Measurements from ENCODE around the gene PLXNC1. TPM values are rescaled to one million over a fixed set of nuclear protein-coding genes. Genes with fewer than 3 reads are reported as not detected.

PLXNC1 gene
- polyA plus RNA-seq, 1 donor, result 7.5 TPM

DNA sequence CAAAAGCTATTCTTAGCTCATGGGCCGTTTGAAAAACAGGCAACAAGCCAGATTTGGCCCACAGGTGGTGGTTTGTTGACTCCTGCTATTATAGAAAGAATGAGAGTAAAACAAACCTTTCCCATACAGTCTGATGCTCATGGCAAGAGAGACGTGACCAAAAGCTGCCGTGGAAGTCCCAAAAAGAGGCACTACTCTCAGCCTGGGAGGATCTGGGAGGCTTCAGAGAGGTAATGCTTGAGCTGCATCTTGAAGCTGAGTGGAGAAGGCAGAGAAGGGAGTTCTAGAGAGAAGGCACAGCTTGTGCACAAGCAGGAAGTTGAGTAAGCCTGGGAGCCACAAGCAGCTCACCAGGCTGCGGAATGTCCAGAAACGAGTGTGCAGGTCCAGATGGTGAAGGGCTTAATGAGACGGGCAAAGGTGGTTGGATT lies 9.6 kb downstream of the PLXNC1 start:
- DNase-seq, result no peak

DNA sequence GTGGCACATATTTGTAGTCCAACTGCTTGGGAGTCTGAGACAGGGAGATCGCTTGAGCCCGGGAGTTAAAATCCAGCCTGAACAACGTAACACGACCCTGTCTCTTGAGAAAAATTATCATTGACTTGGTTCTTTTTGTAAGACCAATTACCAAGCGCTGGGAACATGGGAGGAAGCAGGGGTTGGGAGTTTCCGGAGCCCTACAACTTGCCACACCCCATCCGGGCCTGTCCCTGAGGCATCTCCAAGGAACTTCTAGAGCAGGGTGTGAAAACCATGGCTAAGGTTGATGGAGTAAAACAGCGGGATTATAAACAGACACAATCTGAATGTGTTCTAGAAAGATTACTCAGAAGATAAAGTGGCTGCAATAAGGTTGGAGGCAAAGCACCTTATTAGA lies 10.3 kb downstream of the PLXNC1 start:
- no peak for DNase-seq

DNA sequence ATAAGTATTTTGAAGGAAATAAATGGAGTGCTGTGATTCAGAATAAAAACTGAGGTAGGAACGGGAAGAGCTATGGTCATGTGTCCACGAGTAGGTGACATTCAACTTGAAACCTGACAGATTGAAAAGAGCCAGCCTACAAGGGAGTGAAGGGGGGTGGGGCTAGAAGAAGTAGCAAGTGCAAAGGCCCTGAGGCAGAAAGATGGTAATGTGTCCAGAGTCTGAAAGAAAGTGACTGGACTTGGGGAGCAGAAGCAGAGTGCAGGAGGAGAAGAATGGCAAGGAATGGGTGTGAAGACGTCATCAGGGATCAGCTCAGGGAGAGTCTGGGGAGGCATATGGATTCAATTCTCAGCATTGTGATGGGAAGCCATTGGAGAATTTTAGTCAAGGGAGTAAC lies 13.7 kb downstream of the PLXNC1 start:
- no peak for DNase-seq

DNA sequence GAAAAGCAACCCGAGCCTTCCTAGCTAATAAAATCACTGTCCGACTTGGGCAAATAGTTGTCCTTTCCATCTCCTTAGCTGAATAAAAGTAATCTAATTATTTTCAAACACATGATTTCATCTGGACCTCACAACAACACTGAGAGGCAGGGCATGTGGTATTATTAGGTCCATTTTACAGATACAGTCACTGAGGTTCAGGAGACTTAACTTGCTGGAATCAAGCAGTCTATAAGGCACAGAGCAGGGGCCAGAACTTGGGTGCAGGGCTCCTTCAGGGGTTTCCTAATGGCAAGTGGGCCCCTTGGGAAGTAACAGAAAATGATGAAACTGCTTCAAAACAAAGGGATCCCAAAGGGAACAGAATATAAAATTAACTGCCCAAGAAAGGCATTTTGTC lies 15.5 kb downstream of the PLXNC1 start:
- DNase-seq, result no peak

DNA sequence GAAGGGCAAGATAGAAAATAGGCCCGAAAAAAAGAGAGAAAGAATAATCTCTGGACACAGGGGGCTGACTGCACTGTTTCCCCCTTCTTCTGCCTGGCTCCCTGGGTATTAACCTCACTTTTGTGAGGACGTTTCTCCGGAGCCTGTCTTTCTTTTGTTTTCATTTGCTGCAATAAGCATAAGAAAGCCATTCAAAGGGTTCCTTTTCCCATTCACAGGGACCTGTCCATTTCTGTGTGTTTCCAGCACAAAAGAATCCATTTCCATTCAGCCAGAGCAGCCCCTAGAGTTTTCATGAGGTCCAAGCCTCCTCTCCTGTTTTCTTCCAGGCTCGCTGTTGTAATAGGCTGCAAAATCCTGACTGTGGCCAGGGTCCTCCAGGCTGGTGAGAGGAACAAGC lies 16.8 kb downstream of the PLXNC1 start:
- DNase-seq, result no peak

DNA sequence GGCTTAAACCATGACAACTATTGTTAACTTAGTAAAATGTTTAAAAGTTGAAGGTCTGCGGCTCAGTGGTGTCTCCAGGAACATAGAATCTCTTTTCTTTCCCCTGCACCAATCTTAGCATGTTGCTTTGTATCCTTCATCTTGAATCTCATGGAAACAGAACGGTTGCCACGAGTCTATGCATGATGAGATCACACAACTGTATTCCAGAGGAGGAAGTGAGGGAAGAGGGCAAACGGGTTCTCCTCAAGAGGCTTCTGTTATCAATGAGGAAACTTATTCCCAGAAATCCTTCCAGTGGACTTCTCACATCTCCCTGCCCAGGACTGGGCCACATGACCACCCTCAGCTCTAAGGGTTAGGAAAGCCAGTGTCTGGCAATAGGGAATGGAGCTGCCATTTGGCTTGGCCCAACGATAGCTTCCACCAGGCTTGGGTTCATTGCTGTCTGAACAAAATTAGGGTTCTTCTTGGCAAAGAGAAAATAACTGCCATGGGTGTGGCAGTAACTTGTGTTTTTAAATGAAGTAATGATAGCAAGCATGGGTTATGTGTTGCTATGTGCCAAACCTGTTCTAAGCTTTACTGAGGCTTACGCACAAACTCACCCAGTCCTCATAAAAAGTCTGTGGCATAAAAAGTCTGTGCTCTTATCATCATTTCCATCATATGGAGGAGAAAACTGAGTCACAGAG lies 17.4 kb downstream of the PLXNC1 start:
- DNase-seq, result no peak

DNA sequence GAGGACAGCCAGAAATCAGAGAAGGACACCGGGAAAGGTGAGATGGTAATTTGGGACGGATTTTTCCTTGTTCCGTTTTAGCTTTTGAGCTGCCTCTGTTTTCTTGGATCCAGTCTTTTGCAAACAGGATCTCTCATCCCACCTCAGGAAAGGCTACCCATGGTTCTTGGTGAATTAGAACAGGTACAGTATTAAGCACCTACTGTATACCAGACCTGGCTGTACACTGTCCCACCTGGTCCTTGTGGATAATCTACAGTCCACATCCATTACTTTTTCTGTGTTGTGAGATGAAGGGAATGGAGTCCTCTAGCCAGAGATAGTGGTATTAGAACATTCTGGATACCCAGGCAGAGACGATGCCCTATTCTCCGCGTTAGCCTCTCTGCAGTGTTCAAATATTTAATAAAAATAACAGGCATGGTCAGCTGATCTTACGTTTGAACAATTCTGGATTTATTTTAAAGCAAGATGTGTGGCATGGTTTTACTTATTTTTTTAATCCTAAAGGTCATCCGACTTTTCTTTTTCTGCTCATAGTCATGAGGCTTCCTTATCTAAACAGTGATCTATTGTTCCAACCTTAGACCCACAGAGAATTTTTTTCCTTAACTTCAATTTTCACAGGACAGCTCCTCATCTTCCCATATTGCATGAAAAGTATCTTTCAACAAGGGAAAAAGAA lies 18.8 kb downstream of the PLXNC1 start:
- DNase-seq, result no peak

DNA sequence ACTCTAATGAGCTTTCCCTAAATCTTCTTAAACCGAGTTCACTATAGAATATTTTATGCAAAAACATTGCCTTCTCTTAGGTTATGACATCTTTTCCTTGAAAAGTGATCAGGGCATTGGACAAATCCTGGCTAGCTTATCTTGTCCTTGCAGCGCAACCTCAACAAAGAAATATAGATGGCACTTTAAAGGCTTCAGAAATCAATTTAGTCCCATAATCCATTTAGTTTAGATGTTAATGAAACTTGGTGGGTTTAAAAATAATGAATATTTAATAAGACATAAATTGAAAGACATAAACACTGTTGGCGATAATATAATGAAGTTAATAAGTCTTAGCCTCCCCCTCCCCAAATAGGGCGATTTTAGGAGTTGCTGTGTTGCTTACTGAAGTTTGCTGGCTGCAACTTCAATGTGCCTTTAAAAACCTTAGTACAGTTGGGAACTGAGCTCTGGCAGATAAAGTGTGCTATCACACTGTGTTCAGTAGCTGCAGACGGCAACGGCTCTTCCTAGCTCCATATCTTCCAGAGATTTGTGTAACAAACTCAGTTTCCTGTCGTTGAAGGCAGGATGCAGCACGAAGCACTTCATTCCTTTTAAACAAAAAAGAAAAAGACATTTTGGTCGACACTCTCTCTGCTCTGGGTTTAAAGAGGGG lies 19.5 kb downstream of the PLXNC1 start:
- DNase-seq, result no peak

DNA sequence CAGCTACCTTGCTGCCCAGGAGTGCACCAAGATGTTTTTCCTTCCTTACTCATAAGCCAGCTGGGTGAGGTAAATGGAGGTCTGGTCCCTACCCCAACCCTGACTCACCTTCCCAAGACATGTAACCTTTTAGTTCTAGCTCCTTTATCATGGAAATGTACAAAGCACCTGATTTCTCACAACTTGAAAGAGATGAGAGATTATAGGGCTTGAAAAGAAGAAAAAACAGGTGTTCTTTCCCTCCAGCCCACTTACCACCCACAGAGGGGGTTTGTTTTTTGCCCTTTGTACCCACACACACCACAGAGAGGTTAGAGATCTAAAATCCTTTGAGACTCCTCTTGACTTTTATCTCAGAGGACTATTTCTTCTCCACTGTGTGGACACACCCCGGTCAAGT lies 21.1 kb downstream of the PLXNC1 start:
- no peak for DNase-seq

DNA sequence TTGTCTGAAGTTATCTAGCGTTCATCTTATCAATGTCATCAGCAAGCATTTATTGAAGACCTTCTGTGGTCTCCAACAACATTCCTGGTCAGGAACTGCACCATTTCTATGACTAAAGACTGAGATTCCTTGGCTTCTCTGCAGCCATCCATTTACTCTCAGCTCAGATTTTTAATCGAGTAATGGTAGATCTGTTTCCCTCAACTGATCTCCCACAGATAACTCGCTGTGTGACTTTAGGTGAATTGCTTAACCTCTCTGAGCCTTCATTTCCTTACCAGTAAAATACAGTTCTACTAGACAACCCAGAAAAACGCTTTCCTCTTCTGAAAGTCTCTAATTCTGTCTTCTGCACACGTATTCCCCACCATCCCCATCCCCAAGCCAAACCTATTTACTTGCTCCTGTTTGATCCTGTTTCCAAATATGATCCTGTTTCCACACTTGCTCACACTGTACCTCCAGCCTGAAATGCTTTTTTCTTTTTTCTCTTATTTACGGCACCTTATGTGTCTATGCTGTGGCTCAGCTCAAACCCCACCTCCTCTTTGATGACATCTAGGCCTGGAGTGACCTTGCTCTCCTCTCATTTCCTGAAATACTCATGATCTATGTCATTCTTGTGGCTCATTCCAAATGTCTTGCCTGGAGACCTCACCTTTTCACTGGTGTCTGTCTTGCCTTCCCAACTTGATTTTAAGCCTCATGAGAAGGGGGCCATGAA lies 21.8 kb downstream of the PLXNC1 start:
- no peak for DNase-seq

DNA sequence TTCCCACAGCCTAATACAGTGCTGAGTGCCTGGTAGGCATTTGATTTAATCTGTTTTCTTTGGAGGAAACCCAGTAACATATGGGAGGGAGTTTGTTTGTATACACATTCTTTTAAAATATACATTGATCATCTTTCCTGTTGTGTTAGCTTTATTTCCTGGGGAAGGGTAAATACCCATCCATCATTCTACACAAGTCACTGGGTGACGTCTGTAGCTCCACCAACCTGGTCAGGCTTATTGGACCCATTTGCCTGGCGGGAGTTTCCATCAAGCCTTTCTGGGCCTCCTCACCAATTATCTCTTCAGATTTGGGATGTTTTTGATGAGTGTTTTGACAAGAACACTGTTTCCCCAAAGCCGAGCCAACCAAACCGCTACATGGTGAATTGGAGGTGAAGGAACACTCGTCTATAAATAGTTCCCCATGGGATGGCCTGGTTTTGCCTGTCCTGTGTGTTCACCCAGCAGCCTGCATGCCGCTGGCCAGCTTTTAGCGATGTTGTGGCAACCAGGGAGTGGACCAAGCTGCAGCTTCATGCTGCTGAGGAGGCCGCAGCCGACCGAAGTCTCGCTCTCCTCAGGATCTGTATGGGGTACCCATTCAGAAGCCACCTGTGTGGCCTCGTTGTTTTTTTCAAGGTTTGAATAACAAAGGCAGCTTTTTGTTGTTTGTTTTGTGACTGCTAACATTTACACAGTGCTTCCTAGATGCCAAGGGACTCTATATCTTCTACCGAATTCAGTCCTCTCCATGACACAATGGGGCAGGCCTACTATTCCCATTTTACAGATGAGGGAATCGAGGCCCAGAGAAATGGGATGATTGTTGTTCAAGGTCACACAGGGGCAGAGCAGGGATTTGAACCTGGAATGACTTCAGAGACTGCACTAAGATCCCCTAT lies 22.6 kb downstream of the PLXNC1 start:
- DNase-seq, result no peak

DNA sequence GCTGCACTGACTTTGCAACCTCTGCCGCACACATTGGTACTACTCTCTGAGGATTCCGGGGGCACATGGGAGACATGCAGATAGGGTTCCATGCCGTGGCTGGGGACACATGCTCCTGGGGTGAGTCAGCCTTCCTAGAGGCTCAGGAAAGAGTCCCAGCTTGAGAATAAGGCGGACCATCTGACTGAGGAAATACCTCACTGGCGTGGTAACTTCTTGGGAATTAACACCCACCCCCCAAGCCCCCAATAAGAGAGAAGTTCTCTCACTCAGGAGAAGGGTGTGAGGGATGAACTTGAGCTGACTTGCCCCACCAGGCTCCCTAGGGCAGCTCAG lies 23.2 kb downstream of the PLXNC1 start:
- no peak for DNase-seq

DNA sequence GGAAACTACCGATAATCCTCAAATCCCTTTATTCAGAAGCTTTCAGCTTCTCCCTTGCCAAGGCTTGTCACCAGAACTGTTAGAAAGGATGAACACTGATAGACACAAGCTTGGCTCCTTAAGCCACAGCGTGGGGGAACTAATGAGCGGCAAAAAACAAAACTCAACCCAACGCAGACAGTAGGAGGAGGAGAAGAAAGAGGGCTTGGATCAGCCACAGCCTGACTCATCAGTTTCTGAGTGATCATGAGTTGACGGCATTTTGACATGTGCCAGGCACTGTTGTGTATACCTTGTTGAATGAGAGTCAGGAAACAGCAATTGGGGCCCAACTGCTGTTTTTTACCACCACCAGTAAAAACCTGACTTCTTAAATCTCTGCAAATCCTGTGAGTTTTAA lies 23.7 kb downstream of the PLXNC1 start:
- no peak for DNase-seq

DNA sequence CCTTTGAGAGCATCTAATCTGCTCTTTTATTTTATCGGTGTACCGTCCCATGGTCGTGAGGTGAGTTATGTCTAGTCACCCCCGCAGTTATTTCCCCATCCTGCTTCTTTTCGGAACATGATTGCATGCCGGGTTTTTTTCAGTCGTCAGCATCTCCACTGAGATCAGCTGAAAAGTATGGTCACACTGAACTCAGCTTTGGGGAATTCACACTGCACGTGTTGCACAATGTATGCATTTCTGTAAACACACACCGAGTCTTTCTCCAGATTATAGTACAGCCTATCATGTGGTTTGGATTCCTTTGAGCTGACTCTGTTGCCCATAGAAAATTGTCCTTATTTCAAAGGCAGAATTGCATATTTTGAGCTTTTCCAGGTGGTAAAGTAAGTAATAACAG lies 24.6 kb downstream of the PLXNC1 start:
- DNase-seq, result no peak

DNA sequence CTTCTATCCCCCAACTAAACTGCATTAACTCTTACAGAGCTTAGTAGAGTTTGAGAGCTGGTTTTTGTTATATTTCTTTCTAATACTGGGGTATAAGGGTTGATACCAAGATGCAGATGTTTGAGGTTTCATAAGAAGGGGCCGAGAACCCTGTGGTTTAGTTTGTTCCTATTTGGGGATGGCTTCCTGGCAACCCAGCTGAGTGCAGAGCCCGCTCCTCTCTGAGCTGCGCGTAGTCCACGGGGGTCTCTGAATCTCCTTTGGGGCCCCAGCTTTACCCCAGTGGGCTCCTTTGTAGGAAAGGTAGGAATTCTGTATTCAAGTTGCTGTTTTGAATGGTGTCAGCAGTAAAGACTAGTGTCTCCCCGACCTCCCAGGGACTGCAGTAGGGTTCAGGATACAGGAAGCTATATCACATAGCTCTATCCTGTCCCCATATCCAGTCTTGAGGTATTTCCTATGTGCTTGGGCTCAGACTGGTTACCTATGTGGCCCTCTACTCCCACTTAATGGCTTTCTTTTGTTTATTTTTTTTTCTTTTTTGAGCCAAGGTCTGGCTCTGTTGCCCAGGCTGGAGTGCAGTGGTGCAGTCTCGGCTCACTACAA lies 25.4 kb downstream of the PLXNC1 start:
- DNase-seq, result no peak

DNA sequence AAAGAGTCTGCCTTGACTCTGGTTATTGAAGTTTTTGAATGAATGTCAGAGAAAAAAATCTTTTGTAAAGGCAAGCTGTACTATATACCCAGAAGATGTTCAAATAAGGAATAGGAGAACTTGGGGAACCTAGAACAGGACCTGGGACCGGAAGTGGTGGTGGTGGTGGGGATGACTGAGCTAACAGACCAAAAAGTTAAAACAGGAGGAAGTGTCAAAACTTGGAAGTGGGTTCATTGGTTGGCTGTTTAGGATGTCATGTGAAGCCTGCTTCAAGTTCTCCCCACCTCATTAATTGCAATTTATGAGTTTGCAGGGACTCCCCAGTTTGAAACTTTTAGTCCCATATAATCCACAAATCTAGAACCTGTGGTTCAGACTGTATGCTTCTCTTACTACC lies 26.2 kb downstream of the PLXNC1 start:
- DNase-seq, result no peak

DNA sequence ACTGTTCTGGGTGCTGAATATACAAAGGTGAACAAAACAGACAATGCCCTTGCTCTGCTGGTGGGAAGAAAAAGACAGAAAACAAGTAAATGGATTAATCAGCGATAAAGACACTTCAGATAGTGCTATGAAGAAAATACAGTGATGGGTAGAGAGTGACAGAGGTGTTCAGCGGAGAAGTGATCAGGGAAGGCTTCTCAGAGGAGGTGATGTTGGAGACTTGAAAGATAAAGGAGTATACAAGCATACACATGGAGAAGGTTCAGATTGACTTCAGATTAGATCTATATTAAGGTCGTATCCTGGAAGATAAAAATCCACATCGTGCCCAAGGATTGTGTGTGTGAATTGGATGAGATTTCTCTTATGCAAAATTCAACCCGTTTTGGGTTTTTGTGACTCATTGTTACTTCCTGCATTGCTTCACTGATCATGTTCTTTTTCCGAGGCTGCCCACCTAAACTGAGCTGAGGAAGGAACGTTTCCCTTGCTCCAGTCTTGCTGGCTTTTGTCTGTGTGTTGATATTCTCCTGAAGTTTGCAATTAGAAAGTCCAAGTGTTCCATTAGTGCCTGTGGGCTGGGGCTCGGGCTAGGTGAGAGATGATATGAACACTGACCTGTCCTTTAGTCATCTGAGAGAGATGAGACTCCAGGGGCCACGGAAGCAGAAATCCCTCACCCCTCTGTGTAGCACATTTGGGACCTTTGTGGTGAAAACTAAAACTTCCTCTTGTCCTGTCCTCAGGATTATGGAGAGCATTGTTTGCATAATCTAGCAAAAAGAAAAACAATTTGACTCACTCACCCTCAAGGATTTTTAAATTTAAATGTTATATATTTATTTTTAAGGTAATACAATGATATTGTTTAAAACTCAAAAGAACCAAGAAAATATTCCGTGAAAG lies 27.6 kb downstream of the PLXNC1 start:
- no peak for DNase-seq

DNA sequence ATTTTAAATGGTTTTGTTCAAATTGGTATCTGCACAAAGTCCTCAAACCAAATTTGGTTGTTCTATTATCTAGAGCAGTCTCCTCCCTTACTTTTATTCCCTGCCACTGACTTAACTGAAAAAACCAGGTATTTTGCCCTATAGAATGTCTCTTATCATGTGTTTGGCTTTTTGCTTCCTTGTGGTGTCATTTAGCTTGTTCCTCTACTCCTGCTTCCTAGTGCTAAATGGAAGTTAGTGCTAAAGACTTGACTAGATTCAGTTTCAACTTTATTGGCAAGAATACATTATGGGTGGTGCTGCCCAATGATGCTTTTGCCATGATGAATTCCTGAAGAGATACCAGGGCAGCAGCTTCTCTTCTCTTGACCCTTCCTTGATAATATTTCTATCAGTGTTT lies 29.7 kb downstream of the PLXNC1 start:
- DNase-seq, result no peak

DNA sequence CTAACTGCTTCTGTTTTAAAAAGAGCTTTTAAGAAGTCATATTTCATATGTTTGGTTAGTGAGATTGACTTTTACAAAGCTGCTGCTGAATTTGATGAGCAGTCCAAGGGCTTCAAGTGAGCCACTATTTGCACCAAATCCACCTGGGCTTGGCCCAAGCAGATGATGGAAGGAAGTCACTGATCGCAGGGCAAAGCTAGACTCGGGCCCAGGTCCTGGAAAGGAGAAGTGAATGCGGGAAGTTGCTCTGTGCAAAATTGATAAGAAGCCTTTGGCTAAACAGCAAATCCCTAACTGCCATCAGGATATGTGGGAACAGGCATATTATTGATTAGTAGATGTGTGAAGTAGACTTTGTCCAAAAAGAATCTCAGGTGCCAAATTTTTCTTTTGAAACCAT lies 30.5 kb downstream of the PLXNC1 start:
- DNase-seq, result no peak

DNA sequence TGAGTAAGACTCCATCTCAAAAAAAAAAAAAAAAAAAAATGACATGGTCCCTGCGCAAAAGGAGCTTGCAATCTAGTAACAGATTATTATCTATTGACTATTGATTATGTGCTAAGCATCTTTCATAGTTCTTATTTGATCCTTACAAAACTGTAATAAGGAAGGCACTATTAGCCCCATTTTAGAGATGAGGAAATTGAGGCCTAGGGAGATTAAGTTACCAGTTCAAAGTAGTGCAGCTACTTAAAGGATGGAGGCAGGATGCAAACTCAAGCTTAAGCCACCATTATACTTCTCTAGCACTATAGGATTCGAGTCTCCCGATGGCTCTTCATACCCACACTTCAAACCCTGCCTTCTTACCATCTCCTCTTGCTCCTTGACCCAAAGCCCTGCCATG lies 31.3 kb downstream of the PLXNC1 start:
- DNase-seq, result no peak
